GM12892 (cell line): ENCODE results near the gene POLN.
A peak's percentile ranks its signal among the peaks of the same experiment; 100 is the strongest.

Experiments
- DNase-seq: peaks from one replicate; pipeline ENCODE4 v3.0.0; 2011; ENCODE audit not compliant: insufficient read length
- FAIRE-seq: peaks from 2 replicates; lab custom pipeline; 2011; peaks lifted over from hg19 to GRCh38; lab: Jason Lieb, UNC
- POLR2A ChIP-seq: IDR thresholded peaks from 2 replicates; pipeline ENCODE4 v1.6.1; 2011; ENCODE audit warnings: low read depth, low read length, control low read depth
- POLR2AphosphoS5 ChIP-seq: IDR thresholded peaks from 2 replicates; pipeline ENCODE4 v1.6.1; 2011; ENCODE audit warnings: low read depth, low read length, control low read depth
- TAF1 ChIP-seq: IDR thresholded peaks from 2 replicates; pipeline ENCODE4 v1.6.1; 2011; ENCODE audit warnings: low read depth, mild to moderate bottlenecking, control low read depth, low read length, borderline replicate concordance

Gene POLN

GRCh38 chr4:2084316-2084715 lies 157.6 kb downstream of the POLN start:
- DNase-seq (no peak), FAIRE-seq (no peak)
- TF ChIP-seq POLR2A (no peak), POLR2AphosphoS5 (no peak), TAF1 (no peak)

DNA sequence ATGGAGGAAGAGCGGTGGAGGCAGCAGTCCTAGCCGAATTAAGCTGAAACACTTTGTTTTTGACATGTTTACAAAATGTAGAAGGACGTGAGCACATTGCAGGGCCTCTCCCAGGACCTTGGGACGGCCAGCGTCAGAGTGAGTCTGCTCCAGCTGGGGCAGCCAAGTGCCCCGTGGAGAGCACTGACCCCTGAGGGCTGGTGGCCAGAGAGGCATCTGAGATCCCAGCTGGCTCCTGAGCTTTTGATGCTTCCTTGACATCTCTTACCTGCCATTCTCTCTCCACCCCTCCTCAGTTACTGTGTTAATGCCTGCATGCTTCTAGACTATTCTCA lies 158.1 kb downstream of the POLN start:
- DNase-seq (no peak), FAIRE-seq (no peak)
- TF ChIP-seq TAF1: no peak
- TF ChIP-seq POLR2AphosphoS5: no peak
- TF ChIP-seq POLR2A: no peak

- DNase-seq (no peak), FAIRE-seq (no peak)
- TF ChIP-seq POLR2AphosphoS5 (no peak), POLR2A (no peak), TAF1 (no peak)
These were observed 158.7 kb downstream of the POLN start for GRCh38 chr4:2083116-2083825.

DNA sequence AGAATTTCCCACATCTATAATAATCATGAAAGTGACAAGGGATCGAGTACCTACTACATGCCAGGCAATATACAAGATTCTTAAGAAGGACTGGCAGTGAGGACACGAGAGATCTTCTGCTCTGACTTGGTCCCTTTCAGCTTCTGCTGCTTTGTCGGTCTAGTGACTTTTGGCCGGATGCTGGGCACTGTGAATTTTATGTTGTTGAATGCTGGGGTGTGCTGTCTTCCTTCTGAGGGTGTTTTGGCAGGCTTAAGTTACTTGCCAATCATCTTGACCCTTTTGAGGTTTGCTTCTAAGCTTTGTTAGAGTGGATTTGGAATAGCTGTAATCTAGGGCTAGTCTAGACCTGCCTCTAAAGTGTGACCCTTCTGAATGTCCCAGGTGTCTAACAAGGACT lies 159.3 kb downstream of the POLN start:
- DNase-seq: no peak
- no peak for FAIRE-seq
- TF ChIP-seq TAF1: no peak
- no peak for TF ChIP-seq POLR2A
- no peak for TF ChIP-seq POLR2AphosphoS5

GRCh38 chr4:2082118-2082517 lies 159.8 kb downstream of the POLN start:
- FAIRE-seq (no peak), DNase-seq (no peak)
- TF ChIP-seq POLR2A (no peak), POLR2AphosphoS5 (no peak)

GRCh38 chr4:2081540-2081939 lies 160.4 kb downstream of the POLN start:
- FAIRE-seq (no peak), DNase-seq (no peak)
- TF ChIP-seq POLR2AphosphoS5 (no peak), TAF1 (no peak), POLR2A (no peak)

- TF ChIP-seq POLR2AphosphoS5: no peak
- TF ChIP-seq TAF1: no peak
- TF ChIP-seq POLR2A: no peak
- DNase-seq: no peak
- FAIRE-seq: peak; percentile 14
These were observed 161.3 kb downstream of the POLN start for GRCh38 chr4:2080429-2081300.

DNA sequence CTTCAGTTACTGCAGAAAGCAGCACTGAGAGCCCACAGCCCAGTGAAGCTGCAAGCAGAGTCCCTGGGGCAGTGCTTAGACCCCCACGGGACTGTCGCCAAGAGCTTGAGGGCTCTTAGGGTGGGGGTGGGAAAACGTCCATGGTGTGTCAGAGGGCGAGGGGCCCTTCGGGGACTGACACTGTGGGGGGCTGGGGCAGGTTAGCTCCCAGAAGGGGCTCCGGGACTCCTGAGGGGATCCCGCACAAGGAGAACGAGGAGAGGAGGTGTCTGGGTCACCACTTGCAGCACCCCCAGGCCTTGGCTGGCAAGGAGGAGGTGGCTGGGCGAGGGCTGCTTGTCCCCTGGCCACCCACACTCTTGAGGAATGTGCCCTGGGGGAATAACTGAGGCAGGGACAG lies 162.0 kb downstream of the POLN start:
- FAIRE-seq (no peak), DNase-seq (no peak)
- no peak for TF ChIP-seq POLR2A
- no peak for TF ChIP-seq TAF1
- no peak for TF ChIP-seq POLR2AphosphoS5

DNA sequence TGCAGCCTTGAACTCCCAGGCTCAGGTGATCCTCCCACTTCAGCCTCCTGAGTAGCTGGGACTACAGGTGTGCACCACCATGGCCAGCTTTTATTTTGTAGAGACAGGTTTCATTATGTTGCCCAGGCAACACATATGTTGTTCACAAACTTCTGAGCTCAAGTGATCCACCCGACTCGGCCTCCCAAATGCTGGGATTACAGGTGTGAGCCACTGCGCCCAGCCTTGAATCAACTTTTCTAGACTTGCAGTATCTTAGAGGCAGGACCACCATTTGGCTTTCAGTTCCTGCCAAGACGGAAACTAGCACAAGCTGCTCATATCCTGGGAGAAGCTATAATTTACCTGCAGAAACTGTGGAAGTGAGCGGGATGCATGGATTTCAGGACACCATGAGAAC lies 162.9 kb downstream of the POLN start:
- no peak for FAIRE-seq

GRCh38 chr4:2078584-2078983 lies 163.3 kb downstream of the POLN start:
- no peak for TF ChIP-seq POLR2AphosphoS5
- no peak for TF ChIP-seq POLR2A
- no peak for TF ChIP-seq TAF1
- FAIRE-seq: no peak
- no peak for DNase-seq

More for the DNA sequence above, 162.9 kb downstream of the POLN start:
- TF ChIP-seq POLR2A (no peak), TAF1 (no peak), POLR2AphosphoS5 (no peak)
- no peak for DNase-seq

DNA sequence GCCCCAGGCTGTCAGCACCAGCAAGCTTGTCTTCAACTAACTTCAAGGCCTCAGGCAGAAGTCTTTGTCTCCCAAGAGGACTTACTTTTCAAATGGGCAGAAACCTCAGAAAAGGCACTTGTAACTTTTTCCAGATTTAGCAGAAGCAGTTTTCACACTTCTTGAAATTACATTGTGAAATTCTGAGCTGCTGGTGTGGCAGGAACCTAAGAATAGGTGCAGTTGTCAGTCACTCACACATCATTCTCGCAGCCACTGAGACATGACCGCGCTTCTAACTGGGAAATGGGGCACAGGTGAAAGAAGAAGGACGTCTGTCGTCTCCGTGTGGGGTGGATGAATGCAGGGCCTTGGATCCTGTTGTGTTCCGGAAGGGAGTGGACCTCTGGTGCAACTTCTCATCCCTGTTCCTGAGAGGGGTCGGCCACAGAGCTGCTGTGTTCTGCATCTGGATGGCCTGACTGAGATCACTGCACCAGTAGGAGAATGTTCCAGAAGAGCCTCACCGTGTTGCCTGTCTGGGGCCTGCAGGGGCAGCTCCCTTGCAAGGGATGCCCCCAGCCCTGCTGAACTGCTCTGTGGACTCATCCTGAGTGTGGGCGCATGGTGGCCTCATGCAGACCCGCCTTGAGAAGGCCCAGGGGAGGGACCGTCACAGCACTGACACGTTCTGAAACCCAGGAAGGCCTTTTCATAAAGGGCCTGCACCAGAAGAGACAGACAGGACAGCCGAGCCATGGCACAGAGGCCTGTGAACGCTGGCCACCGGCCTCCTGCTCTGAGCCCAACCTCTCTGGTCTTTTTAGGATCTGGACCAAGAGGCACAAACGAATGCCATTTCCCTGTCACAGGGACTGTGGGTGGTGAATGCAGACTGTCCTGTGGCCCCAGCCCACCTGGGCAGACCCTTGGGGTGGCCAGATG lies 164.1 kb downstream of the POLN start:
- FAIRE-seq (peak; percentile 71), DNase-seq (no peak)
- TF ChIP-seq POLR2AphosphoS5 (no peak), POLR2A (no peak), TAF1 (no peak)
